ENCODE measurements around the gene AXIN1.

Gene AXIN1

GRCh38 chr16:240559-240958 is 112.0 kb downstream of the AXIN1 start:
- no peak for DNase-seq (ENCODE audit: low read depth)

- peak; percentile 2 for DNase-seq (ENCODE audit: low read depth)
These were observed 112.6 kb downstream of the AXIN1 start for GRCh38 chr16:239948-240277.
